ENCODE measurements around the gene ZNF576.
A peak's percentile ranks its signal among the peaks of the same experiment; 100 is the strongest.
"Not testable (repeated sequence)": the region's sequence is repeated elsewhere in the genome, so short reads cannot be mapped to it uniquely, and the experiment has no call there.

ZNF576 gene

GRCh38 chr19:43595999-43596841 lies at the start of gene ZNF576, which contains the start of gene IRGQ:
ZNF576 (plus strand) TSS chr19:43596595; CDS start chr19:43597109, 514 bp downstream.
IRGQ (minus strand) TSS chr19:43596134; CDS start chr19:43595338, 796 bp downstream.
- Histone ChIP-seq H3K9me3 (ENCODE audit: low read length) (no peaks in the 10 kb centered on the region), H3K27me3 (ENCODE audit: insufficient read depth, low read length) (no peaks in the 10 kb centered on the region), H2AFZ (ENCODE audit: low read depth, low read length) (peak within 1 kb of the TSS; percentile 42), H3K4me3 (ENCODE audit: low read length) (peak within 1 kb of the TSS; percentile 82), H3K4me1 (ENCODE audit: insufficient read depth, low read length) (peaks cover 26% of the 10 kb centered on the region), H3K36me3 (ENCODE audit: insufficient read depth, low read length) (peaks cover 44% of the 10 kb centered on the region)

- H3K9me3 ChIP-seq (ENCODE audit: low read length); H3K4me1 ChIP-seq (ENCODE audit: insufficient read depth, low read length); H3K27me3 ChIP-seq (ENCODE audit: insufficient read depth, low read length); H2AFZ ChIP-seq (ENCODE audit: low read depth, low read length); H3K4me3 ChIP-seq (ENCODE audit: low read length): not testable (repeated sequence)
- H3K36me3 ChIP-seq (ENCODE audit: insufficient read depth, low read length) = peaks cover 78% of the 10 kb centered on the region
These were observed 48.5 kb upstream of the ZNF576 start for GRCh38 chr19:43547926-43548325.

GRCh38 chr19:43548706-43549105 lies 47.7 kb upstream of the ZNF576 start:
- H3K4me1 ChIP-seq (ENCODE audit: insufficient read depth, low read length) = peaks cover 4% of the 10 kb centered on the region
- H2AFZ ChIP-seq (ENCODE audit: low read depth, low read length) = no peak overlapping the region
- no peaks in the 10 kb centered on the region for H3K9me3 ChIP-seq (ENCODE audit: low read length)
- no peaks in the 10 kb centered on the region for H3K27me3 ChIP-seq (ENCODE audit: insufficient read depth, low read length)
- peaks cover 76% of the 10 kb centered on the region for H3K36me3 ChIP-seq (ENCODE audit: insufficient read depth, low read length)
- H3K4me3 ChIP-seq (ENCODE audit: low read length) = no peak overlapping the region

- no peaks in the 10 kb centered on the region for H3K9me3 ChIP-seq (ENCODE audit: low read length)
- H3K4me1 ChIP-seq (ENCODE audit: insufficient read depth, low read length) = peaks cover 4% of the 10 kb centered on the region
- no peak overlapping the region for H2AFZ ChIP-seq (ENCODE audit: low read depth, low read length)
- H3K36me3 ChIP-seq (ENCODE audit: insufficient read depth, low read length) = peaks cover 63% of the 10 kb centered on the region
- H3K4me3 ChIP-seq (ENCODE audit: low read length) = no peak overlapping the region
- H3K27me3 ChIP-seq (ENCODE audit: insufficient read depth, low read length) = no peaks in the 10 kb centered on the region
These were observed 44.8 kb upstream of the ZNF576 start for GRCh38 chr19:43551399-43552197.

- Histone ChIP-seq H3K4me1 (ENCODE audit: insufficient read depth, low read length) (peaks cover 4% of the 10 kb centered on the region), H3K36me3 (ENCODE audit: insufficient read depth, low read length) (peaks cover 62% of the 10 kb centered on the region), H3K27me3 (ENCODE audit: insufficient read depth, low read length) (no peaks in the 10 kb centered on the region), H2AFZ (ENCODE audit: low read depth, low read length) (no peak overlapping the region), H3K4me3 (ENCODE audit: low read length) (no peak overlapping the region), H3K9me3 (ENCODE audit: low read length) (no peaks in the 10 kb centered on the region)
These were observed 44.3 kb upstream of the ZNF576 start for GRCh38 chr19:43552198-43552450.

GRCh38 chr19:43552616-43553015 lies 43.8 kb upstream of the ZNF576 start:
- no peaks in the 10 kb centered on the region for H3K9me3 ChIP-seq (ENCODE audit: low read length)
- peaks cover 63% of the 10 kb centered on the region for H3K36me3 ChIP-seq (ENCODE audit: insufficient read depth, low read length)
- H3K27me3 ChIP-seq (ENCODE audit: insufficient read depth, low read length) = no peaks in the 10 kb centered on the region
- H3K4me1 ChIP-seq (ENCODE audit: insufficient read depth, low read length) = peaks cover 4% of the 10 kb centered on the region
- H2AFZ ChIP-seq (ENCODE audit: low read depth, low read length) = no peak overlapping the region
- no peak overlapping the region for H3K4me3 ChIP-seq (ENCODE audit: low read length)

GRCh38 chr19:43553656-43554055 lies 42.7 kb upstream of the ZNF576 start:
- H3K36me3 ChIP-seq (ENCODE audit: insufficient read depth, low read length) = peaks cover 67% of the 10 kb centered on the region
- H3K27me3 ChIP-seq (ENCODE audit: insufficient read depth, low read length) = no peaks in the 10 kb centered on the region
- H2AFZ ChIP-seq (ENCODE audit: low read depth, low read length) = no peak overlapping the region
- H3K4me3 ChIP-seq (ENCODE audit: low read length) = no peak overlapping the region
- no peaks in the 10 kb centered on the region for H3K9me3 ChIP-seq (ENCODE audit: low read length)
- H3K4me1 ChIP-seq (ENCODE audit: insufficient read depth, low read length) = peaks cover 3% of the 10 kb centered on the region

GRCh38 chr19:43554317-43554895 lies 42.0 kb upstream of the ZNF576 start:
- Histone ChIP-seq H3K27me3 (ENCODE audit: insufficient read depth, low read length) (no peaks in the 10 kb centered on the region), H3K4me3 (ENCODE audit: low read length) (no peak overlapping the region), H2AFZ (ENCODE audit: low read depth, low read length) (no peak overlapping the region), H3K36me3 (ENCODE audit: insufficient read depth, low read length) (peaks cover 60% of the 10 kb centered on the region), H3K9me3 (ENCODE audit: low read length) (no peaks in the 10 kb centered on the region), H3K4me1 (ENCODE audit: insufficient read depth, low read length) (no peaks in the 10 kb centered on the region)

- peaks cover 54% of the 10 kb centered on the region for H3K36me3 ChIP-seq (ENCODE audit: insufficient read depth, low read length)
- H3K4me3 ChIP-seq (ENCODE audit: low read length) = no peak overlapping the region
- H3K27me3 ChIP-seq (ENCODE audit: insufficient read depth, low read length) = no peaks in the 10 kb centered on the region
- H3K4me1 ChIP-seq (ENCODE audit: insufficient read depth, low read length) = no peaks in the 10 kb centered on the region
- no peaks in the 10 kb centered on the region for H3K9me3 ChIP-seq (ENCODE audit: low read length)
- no peak overlapping the region for H2AFZ ChIP-seq (ENCODE audit: low read depth, low read length)
These were observed 41.1 kb upstream of the ZNF576 start for GRCh38 chr19:43555185-43555770.

- Histone ChIP-seq H2AFZ (ENCODE audit: low read depth, low read length) (no peak overlapping the region), H3K4me1 (ENCODE audit: insufficient read depth, low read length) (no peaks in the 10 kb centered on the region), H3K27me3 (ENCODE audit: insufficient read depth, low read length) (no peaks in the 10 kb centered on the region), H3K4me3 (ENCODE audit: low read length) (no peak overlapping the region), H3K9me3 (ENCODE audit: low read length) (no peaks in the 10 kb centered on the region), H3K36me3 (ENCODE audit: insufficient read depth, low read length) (peaks cover 53% of the 10 kb centered on the region)
These were observed 35.7 kb upstream of the ZNF576 start for GRCh38 chr19:43560687-43561086.

- Histone ChIP-seq H3K36me3 (ENCODE audit: insufficient read depth, low read length) (peaks cover 49% of the 10 kb centered on the region), H3K27me3 (ENCODE audit: insufficient read depth, low read length) (no peaks in the 10 kb centered on the region), H3K4me1 (ENCODE audit: insufficient read depth, low read length) (no peaks in the 10 kb centered on the region), H3K4me3 (ENCODE audit: low read length) (no peak overlapping the region), H3K9me3 (ENCODE audit: low read length) (no peaks in the 10 kb centered on the region), H2AFZ (ENCODE audit: low read depth, low read length) (no peak overlapping the region)
These were observed 35.0 kb upstream of the ZNF576 start for GRCh38 chr19:43561139-43561970.

- no peaks in the 10 kb centered on the region for H3K27me3 ChIP-seq (ENCODE audit: insufficient read depth, low read length)
- H3K36me3 ChIP-seq (ENCODE audit: insufficient read depth, low read length) = peaks cover 45% of the 10 kb centered on the region
- no peak overlapping the region for H3K4me3 ChIP-seq (ENCODE audit: low read length)
- H2AFZ ChIP-seq (ENCODE audit: low read depth, low read length) = no peak overlapping the region
- H3K4me1 ChIP-seq (ENCODE audit: insufficient read depth, low read length) = no peaks in the 10 kb centered on the region
- no peaks in the 10 kb centered on the region for H3K9me3 ChIP-seq (ENCODE audit: low read length)
These were observed 34.1 kb upstream of the ZNF576 start for GRCh38 chr19:43562226-43562697.
